Smooth muscle cell (in vitro differentiated cells): Measurements from ENCODE around the gene DACT2. TPM values are rescaled to one million over a fixed set of nuclear protein-coding genes. Genes with fewer than 3 reads are reported as not detected.

ENCODE experiments used
- DNase-seq: peaks from one replicate; lab custom pipeline; 2025; ENCODE audit not compliant: unreplicated experiment; lab: John Stamatoyannopoulos, UW
- H2AFZ ChIP-seq: fragments of 200-600 bp; sonication (generic); 2 replicates; pipeline ENCODE4 v1.6.0; 2016; ENCODE audit warnings: antibody characterized with exemption, low read depth, mild to moderate bottlenecking
- H3F3A ChIP-seq: fragments of 200-600 bp; sonication (generic); 2 replicates; pipeline ENCODE4 v1.6.0; 2017; ENCODE audit warnings: antibody characterized with exemption, low read depth
- H3K27ac ChIP-seq: fragments of 200-600 bp; sonication (generic); 2 replicates; pipeline ENCODE4 v1.5.1; 2016; ENCODE audit warnings: low read depth, mild to moderate bottlenecking
- H3K27me3 ChIP-seq: fragments of 200-600 bp; sonication (generic); 2 replicates; pipeline ENCODE4 v1.6.1; 2016; ENCODE audit warnings: low read depth, mild to moderate bottlenecking
- H3K36me3 ChIP-seq: fragments of 200-600 bp; sonication (generic); 2 replicates; pipeline ENCODE4 v1.5.1; 2016; ENCODE audit warnings: low read depth
- H3K4me1 ChIP-seq: fragments of 200-600 bp; sonication (generic); 2 replicates; pipeline ENCODE4 v1.5.1; 2016; ENCODE audit warnings: low read depth
- H3K4me2 ChIP-seq: fragments of 200-600 bp; sonication (generic); 2 replicates; pipeline ENCODE4 v1.6.0; 2016; ENCODE audit warnings: mild to moderate bottlenecking
- H3K4me3 ChIP-seq: fragments of 200-600 bp; sonication (generic); 2 replicates; pipeline ENCODE4 v1.5.1; 2016; ENCODE audit warnings: mild to moderate bottlenecking
- H3K79me2 ChIP-seq: fragments of 200-600 bp; sonication (generic); 2 replicates; pipeline ENCODE4 v1.6.0; 2016; ENCODE audit warnings: low read depth, mild to moderate bottlenecking
- H3K9ac ChIP-seq: fragments of 200-600 bp; sonication (generic); 2 replicates; pipeline ENCODE4 v1.6.0; 2016; ENCODE audit warnings: low read depth
- H3K9me3 ChIP-seq: fragments of 200-600 bp; sonication (generic); replicated peaks from 2 replicates; pipeline ENCODE4 v1.5.1; 2016; ENCODE audit warnings: low read depth
- H4K20me1 ChIP-seq: fragments of 200-600 bp; sonication (generic); 2 replicates; pipeline ENCODE4 v1.6.0; 2016; ENCODE audit warnings: low read depth
- WGBS: methylation state at CpG from one replicate; pipeline ENCODE4 v1.1.7; 2016; ENCODE audit warnings: low lambda C conversion rate; 5-methylcytosine and 5-hydroxymethylcytosine counted together
- polyA plus RNA-seq: library from polyadenylated mRNA; unstranded; fragments of >200 nt; fragmentation: Nextera tagmentation; extraction: Ambion mirVana; gene quantifications from 2 replicates; pipeline ENCODE4 v1.2.1, GENCODE V29; 2016
- total RNA-seq: library from RNA; depleted of rRNA; stranded (reverse); fragments of >200 nt; gene quantifications from 2 replicates; pipeline ENCODE4 v1.2.3, GENCODE V29; 2014
- TF ChIP-seq, protein P1 (sequence below): fragments of 200-600 bp; sonication (generic); IDR thresholded peaks from 2 replicates; pipeline ENCODE4 v1.5.1; 2017; ENCODE audit warnings: borderline replicate concordance, mild to moderate bottlenecking, antibody characterized with exemption; ENCODE audit not compliant: insufficient read depth, poor library complexity, severe bottlenecking

The DACT2 gene
- total and polyA plus RNA-seq, 2 experiments from 2014 or later: 0.06 to 0.18 TPM

GRCh38 chr6:168353041-168353440 lies 33.5 kb upstream of the DACT2 start:
- no peak overlapping the region for H3K9ac ChIP-seq
- no peaks in the 10 kb centered on the region for H3K36me3 ChIP-seq
- no peaks in the 10 kb centered on the region for H4K20me1 ChIP-seq
- no peak overlapping the region for H3K4me3 ChIP-seq
- H3K79me2 ChIP-seq: no peaks in the 10 kb centered on the region
- TF ChIP-seq, protein P1, sequence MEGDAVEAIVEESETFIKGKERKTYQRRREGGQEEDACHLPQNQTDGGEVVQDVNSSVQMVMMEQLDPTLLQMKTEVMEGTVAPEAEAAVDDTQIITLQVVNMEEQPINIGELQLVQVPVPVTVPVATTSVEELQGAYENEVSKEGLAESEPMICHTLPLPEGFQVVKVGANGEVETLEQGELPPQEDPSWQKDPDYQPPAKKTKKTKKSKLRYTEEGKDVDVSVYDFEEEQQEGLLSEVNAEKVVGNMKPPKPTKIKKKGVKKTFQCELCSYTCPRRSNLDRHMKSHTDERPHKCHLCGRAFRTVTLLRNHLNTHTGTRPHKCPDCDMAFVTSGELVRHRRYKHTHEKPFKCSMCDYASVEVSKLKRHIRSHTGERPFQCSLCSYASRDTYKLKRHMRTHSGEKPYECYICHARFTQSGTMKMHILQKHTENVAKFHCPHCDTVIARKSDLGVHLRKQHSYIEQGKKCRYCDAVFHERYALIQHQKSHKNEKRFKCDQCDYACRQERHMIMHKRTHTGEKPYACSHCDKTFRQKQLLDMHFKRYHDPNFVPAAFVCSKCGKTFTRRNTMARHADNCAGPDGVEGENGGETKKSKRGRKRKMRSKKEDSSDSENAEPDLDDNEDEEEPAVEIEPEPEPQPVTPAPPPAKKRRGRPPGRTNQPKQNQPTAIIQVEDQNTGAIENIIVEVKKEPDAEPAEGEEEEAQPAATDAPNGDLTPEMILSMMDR: no peak
- H3K27ac ChIP-seq: no peak overlapping the region
- no peak for DNase-seq
- H2AFZ ChIP-seq: no peak overlapping the region
- H3K4me2 ChIP-seq: no peak overlapping the region
- peaks cover 17% of the 10 kb centered on the region for H3K27me3 ChIP-seq
- H3K4me1 ChIP-seq: no peaks in the 10 kb centered on the region
- no peaks in the 10 kb centered on the region for H3F3A ChIP-seq
- H3K9me3 ChIP-seq: no peaks in the 10 kb centered on the region
- WGBS: 93% methylated on average over 9 of the region's 9 CpGs

- H3F3A ChIP-seq: no peaks in the 10 kb centered on the region
- H3K4me2 ChIP-seq: no peak overlapping the region
- TF ChIP-seq, protein P1: no peak
- no peaks in the 10 kb centered on the region for H3K36me3 ChIP-seq
- H3K79me2 ChIP-seq: no peaks in the 10 kb centered on the region
- 93% methylated on average over 5 of the region's 5 CpGs for WGBS
- peaks cover 17% of the 10 kb centered on the region for H3K27me3 ChIP-seq
- H3K27ac ChIP-seq: no peak overlapping the region
- H4K20me1 ChIP-seq: no peaks in the 10 kb centered on the region
- H3K9me3 ChIP-seq: no peaks in the 10 kb centered on the region
- H3K4me3 ChIP-seq: no peak overlapping the region
- no peak overlapping the region for H3K9ac ChIP-seq
- no peak overlapping the region for H2AFZ ChIP-seq
- no peaks in the 10 kb centered on the region for H3K4me1 ChIP-seq
- DNase-seq: no peak
Observed at GRCh38 chr6:168352096-168352495, 32.5 kb upstream of the DACT2 start.

- Histone ChIP-seq H2AFZ (no peak overlapping the region), H3K9me3 (no peaks in the 10 kb centered on the region), H4K20me1 (no peaks in the 10 kb centered on the region), H3K9ac (no peak overlapping the region), H3K4me3 (no peak overlapping the region), H3K4me2 (no peak overlapping the region), H3K79me2 (no peaks in the 10 kb centered on the region), H3K36me3 (no peaks in the 10 kb centered on the region), H3K27ac (no peak overlapping the region), H3F3A (no peaks in the 10 kb centered on the region), H3K4me1 (no peaks in the 10 kb centered on the region), H3K27me3 (peaks cover 17% of the 10 kb centered on the region)
- TF ChIP-seq, protein P1: no peak
- WGBS: 96% methylated on average over 4 of the region's 4 CpGs
- no peak for DNase-seq
Observed at GRCh38 chr6:168349718-168350210, 30.2 kb upstream of the DACT2 start.

GRCh38 chr6:168348186-168348585 lies 28.6 kb upstream of the DACT2 start:
- Histone ChIP-seq H3K27ac (no peak overlapping the region), H3F3A (no peaks in the 10 kb centered on the region), H3K4me1 (no peaks in the 10 kb centered on the region), H3K79me2 (no peaks in the 10 kb centered on the region), H4K20me1 (no peaks in the 10 kb centered on the region), H3K9me3 (no peaks in the 10 kb centered on the region), H3K4me2 (no peak overlapping the region), H3K36me3 (no peaks in the 10 kb centered on the region), H3K4me3 (no peak overlapping the region), H3K9ac (no peak overlapping the region), H2AFZ (no peak overlapping the region), H3K27me3 (peaks cover 13% of the 10 kb centered on the region)
- TF ChIP-seq, protein P1: no peak
- no peak for DNase-seq
- WGBS: 90% methylated on average over 8 of the region's 8 CpGs
